H9 (cell line): Measurements from ENCODE around the gene GP1BB. TPM values are rescaled to one million over a fixed set of nuclear protein-coding genes. Genes with fewer than 3 reads are reported as not detected.
A peak's percentile ranks its signal among the peaks of the same experiment; 100 is the strongest.

ENCODE experiments used
- DNase-seq: peaks from one replicate; pipeline ENCODE4 v3.0.0-alpha.2; 2017
- H2AFZ ChIP-seq: one replicate; pipeline ENCODE4 v1.6.1; 2013; ENCODE audit warnings: mild to moderate bottlenecking, low read length, control low read depth, moderate library complexity
- H2AK5ac ChIP-seq: 2 replicates; pipeline ENCODE4 v1.6.1; 2013; ENCODE audit warnings: low read length, control low read depth, mixed read lengths; ENCODE audit not compliant: insufficient read length
- H2BK120ac ChIP-seq: one replicate; pipeline ENCODE4 v1.6.1; 2013; ENCODE audit warnings: low read depth, mild to moderate bottlenecking, low read length, control low read depth, inconsistent platforms; ENCODE audit not compliant: poor library complexity, severe bottlenecking
- H2BK12ac ChIP-seq: 2 replicates; pipeline ENCODE4 v1.6.1; 2013; ENCODE audit warnings: low read length, control low read depth, mixed read lengths, low read depth; ENCODE audit not compliant: insufficient read length
- H2BK15ac ChIP-seq: 2 replicates; pipeline ENCODE4 v1.6.1; 2013; ENCODE audit warnings: low read depth, low read length, control low read depth
- H2BK20ac ChIP-seq: one replicate; pipeline ENCODE4 v1.6.1; 2013; ENCODE audit warnings: low read depth, mild to moderate bottlenecking, low read length, control low read depth, inconsistent platforms; ENCODE audit not compliant: poor library complexity, severe bottlenecking
- H2BK5ac ChIP-seq: 2 replicates; pipeline ENCODE4 v1.6.1; 2013; ENCODE audit warnings: low read length, control low read depth, mixed read lengths; ENCODE audit not compliant: insufficient read length
- H3K14ac ChIP-seq: 2 replicates; pipeline ENCODE4 v1.6.1; 2013; ENCODE audit warnings: low read length, control low read depth; ENCODE audit not compliant: insufficient read depth
- H3K18ac ChIP-seq: 2 replicates; pipeline ENCODE4 v1.6.1; 2013; ENCODE audit warnings: low read depth, mild to moderate bottlenecking, mixed read lengths, low read length, control low read depth; ENCODE audit not compliant: insufficient read length
- H3K23ac ChIP-seq: 2 replicates; pipeline ENCODE4 v1.6.1; 2013; ENCODE audit warnings: low read length, control low read depth, mixed read lengths, low read depth; ENCODE audit not compliant: insufficient read length
- H3K23me2 ChIP-seq: 2 replicates; pipeline ENCODE4 v1.6.1; 2013; ENCODE audit warnings: low read depth, mild to moderate bottlenecking, mixed read lengths, low read length, control low read depth; ENCODE audit not compliant: insufficient read length, poor library complexity, severe bottlenecking
- H3K27ac ChIP-seq: 2 replicates; pipeline ENCODE4 v1.5.1; 2013; ENCODE audit warnings: low read length, control low read depth, mixed read lengths, low read depth; ENCODE audit not compliant: insufficient read length
- H3K27me3 ChIP-seq: 2 replicates; pipeline ENCODE4 v1.6.1; 2013; ENCODE audit warnings: low read length, control low read depth, inconsistent platforms; ENCODE audit not compliant: insufficient read depth
- H3K4ac ChIP-seq: 2 replicates; pipeline ENCODE4 v1.6.1; 2013; ENCODE audit warnings: low read depth, mild to moderate bottlenecking, control low read depth, inconsistent platforms, low read length, moderate library complexity
- H3K4me1 ChIP-seq: 2 replicates; pipeline ENCODE4 v1.6.1; 2013; ENCODE audit warnings: low read length, control low read depth, inconsistent platforms; ENCODE audit not compliant: insufficient read depth
- H3K4me2 ChIP-seq: 2 replicates; pipeline ENCODE4 v1.6.1; 2013; ENCODE audit warnings: low read length, control low read depth, mixed read lengths; ENCODE audit not compliant: insufficient read length, insufficient read depth
- H3K56ac ChIP-seq: 2 replicates; pipeline ENCODE4 v1.6.1; 2013; ENCODE audit warnings: low read depth, mild to moderate bottlenecking, mixed read lengths, low read length, control low read depth; ENCODE audit not compliant: insufficient read length
- H3K79me1 ChIP-seq: 2 replicates; pipeline ENCODE4 v1.6.1; 2013; ENCODE audit warnings: low read depth, mild to moderate bottlenecking, moderate library complexity, low read length, control low read depth, inconsistent platforms; ENCODE audit not compliant: insufficient read depth, poor library complexity, severe bottlenecking
- H3K79me2 ChIP-seq: 2 replicates; pipeline ENCODE4 v1.6.1; 2013; ENCODE audit warnings: low read length, control low read depth, inconsistent platforms; ENCODE audit not compliant: insufficient read depth
- H3K9ac ChIP-seq: 2 replicates; pipeline ENCODE4 v1.6.1; 2013; ENCODE audit warnings: low read length, control low read depth, mixed read lengths; ENCODE audit not compliant: insufficient read length; ENCODE audit errors: extremely low read depth
- H3K9me3 ChIP-seq: one replicate; pipeline ENCODE4 v1.6.1; 2013; ENCODE audit warnings: low read depth, low read length, inconsistent platforms; ENCODE audit not compliant: control insufficient read depth
- H3T11ph ChIP-seq: one replicate; pipeline ENCODE4 v1.6.1; 2013; ENCODE audit warnings: mild to moderate bottlenecking, low read length, control low read depth, inconsistent platforms
- H4K20me1 ChIP-seq: one replicate; pipeline ENCODE4 v1.6.1; 2013; ENCODE audit not compliant: control insufficient read depth, insufficient read length, insufficient read depth
- H4K5ac ChIP-seq: 2 replicates; pipeline ENCODE4 v1.6.1; 2013; ENCODE audit warnings: low read depth, mild to moderate bottlenecking, mixed read lengths, low read length, control low read depth; ENCODE audit not compliant: insufficient read length
- H4K8ac ChIP-seq: replicated peaks from 2 replicates; pipeline ENCODE4 v1.6.1; 2013; ENCODE audit warnings: low read length, control low read depth, mixed read lengths, low read depth; ENCODE audit not compliant: insufficient read length
- H4K91ac ChIP-seq: 2 replicates; pipeline ENCODE4 v1.6.1; 2013; ENCODE audit warnings: low read depth, mild to moderate bottlenecking, moderate library complexity, mixed read lengths, low read length, control low read depth; ENCODE audit not compliant: insufficient read length
- H3K27ac Mint-ChIP-seq, 3 experiments: 2 replicates in 2 of 3; 3 replicates in 1 of 3; pipeline ENCODE4 v1.8.0; 2020 to 2021; ENCODE audit warnings: mixed read lengths in 3 of 3, mild to moderate bottlenecking in 1 of 3, moderate library complexity in 1 of 3
- H3K27me3 Mint-ChIP-seq: 2 replicates; pipeline ENCODE4 v1.8.0; 2021; ENCODE audit warnings: low read depth, mild to moderate bottlenecking, moderate library complexity, mixed read lengths
- H3K36me3 Mint-ChIP-seq, 3 experiments: 2 replicates in 2 of 3; 3 replicates in 1 of 3; pipeline ENCODE4 v1.8.0; 2020 to 2021; ENCODE audit warnings: low read depth in 3 of 3, mixed read lengths in 3 of 3; ENCODE audit not compliant: insufficient read depth in 1 of 3
- H3K4me1 Mint-ChIP-seq, 2 experiments: 2 replicates each; pipeline ENCODE4 v1.8.0; 2020; ENCODE audit warnings: mixed read lengths in 2 of 2
- H3K4me3 Mint-ChIP-seq, 2 experiments: 2 replicates in 1 of 2; 3 replicates in 1 of 2; pipeline ENCODE4 v1.8.0; 2020 to 2021; ENCODE audit warnings: mild to moderate bottlenecking in 2 of 2, mixed read lengths in 2 of 2, moderate library complexity in 1 of 2
- H3K9me3 Mint-ChIP-seq, 2 experiments: 2 replicates in 1 of 2; 3 replicates in 1 of 2; pipeline ENCODE4 v1.8.0; 2020; ENCODE audit warnings: mild to moderate bottlenecking in 2 of 2, mixed read lengths in 2 of 2, moderate library complexity in 1 of 2
- WGBS: extraction: QIAGEN DNeasy Blood & Tissue Kit; methylation state at CpG from one replicate; pipeline ENCODE4 v1.1.7; 2013; ENCODE audit warnings: missing lambda C conversion rate, low lambda C conversion rate, mixed read lengths; ENCODE audit not compliant: insufficient read length; ENCODE audit errors: extremely low coverage; 5-methylcytosine and 5-hydroxymethylcytosine counted together
- total RNA-seq: library from RNA; stranded (reverse); gene quantifications from 2 replicates; pipeline ENCODE4 v1.2.1, GENCODE V29; 2021
- TF ChIP-seq, protein P1 (sequence below): fragments of 200-600 bp; sonication (generic); conservative IDR thresholded peaks from 3 replicates; pipeline ENCODE4 v1.8.0; 2021; ENCODE audit warnings: antibody characterized with exemption, mild to moderate bottlenecking

Gene GP1BB
- total RNA-seq, 1 experiment from 2014 or later, result 3.4 TPM

DNA sequence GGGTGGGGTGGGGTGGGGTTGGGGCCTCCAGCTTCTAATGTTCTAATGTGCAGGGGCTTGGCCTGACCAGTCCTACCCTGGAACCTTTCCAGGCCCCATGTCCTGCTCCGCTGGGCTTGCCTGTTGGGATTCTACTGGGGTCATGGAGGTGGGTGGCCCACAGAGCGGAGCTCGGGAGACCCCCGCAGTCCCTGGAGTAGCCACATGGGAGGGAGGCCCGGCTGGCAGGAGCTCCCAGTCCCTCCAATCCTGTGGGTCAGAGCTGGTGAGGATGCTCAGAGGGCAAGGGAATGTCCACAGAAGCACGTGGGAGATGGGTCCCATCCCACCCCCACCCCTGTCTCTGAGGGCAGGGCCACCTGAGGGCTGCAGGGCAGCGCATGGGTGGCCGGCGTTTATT lies 6.2 kb upstream of the GP1BB start:
- peaks cover 7 to 18% (median 12%) of the 10 kb centered on the region in 3 experiments; a peak in 6 of 7 replicates for H3K36me3 Mint-ChIP-seq
- H3T11ph ChIP-seq, result no peak overlapping the region
- H2BK120ac ChIP-seq, result no peak overlapping the region
- H3K27me3 Mint-ChIP-seq, result peaks cover 79% of the 10 kb centered on the region
- H3K23me2 ChIP-seq, result peaks cover 10% of the 10 kb centered on the region
- peaks cover 6 to 8% of the 10 kb centered on the region in 2 experiments; a peak in 3 of 5 replicates for H3K9me3 Mint-ChIP-seq
- H3K9ac ChIP-seq, result no peak overlapping the region
- H2AK5ac ChIP-seq, result no peak overlapping the region
- no peaks in the 10 kb centered on the region for H3K79me1 ChIP-seq
- H2BK20ac ChIP-seq, result no peak overlapping the region
- H2BK5ac ChIP-seq, result no peak overlapping the region
- H3K27me3 ChIP-seq, result peaks cover 30% of the 10 kb centered on the region; the same call in 1 of the 2 replicates
- H3K4me2 ChIP-seq, result no peak overlapping the region
- peaks cover 2% of the 10 kb centered on the region; the same call in 1 of the 2 replicates for H3K4me1 ChIP-seq
- H3K27ac ChIP-seq, result no peak overlapping the region
- H4K20me1 ChIP-seq, result peaks cover 2% of the 10 kb centered on the region
- 0 out of 5 replicates have a peak overlapping the region, but pooled peaks of 1 of the 2 experiments have one; percentile 38 for H3K4me3 Mint-ChIP-seq
- H3K23ac ChIP-seq, result no peak overlapping the region
- H2BK15ac ChIP-seq, result no peak overlapping the region
- H4K5ac ChIP-seq, result no peak overlapping the region
- no peak overlapping the region for H3K56ac ChIP-seq
- H3K4me1 Mint-ChIP-seq, result peaks cover 13 to 27% of the 10 kb centered on the region in 2 experiments
- no peak overlapping the region for H4K91ac ChIP-seq
- H3K79me2 ChIP-seq, result no peaks in the 10 kb centered on the region
- H3K27ac Mint-ChIP-seq, result no peak overlapping the region
- H3K4ac ChIP-seq, result no peak overlapping the region
- no peak overlapping the region for H2BK12ac ChIP-seq
- no peak overlapping the region for H2AFZ ChIP-seq
- no peak for DNase-seq
- TF ChIP-seq, protein P1, sequence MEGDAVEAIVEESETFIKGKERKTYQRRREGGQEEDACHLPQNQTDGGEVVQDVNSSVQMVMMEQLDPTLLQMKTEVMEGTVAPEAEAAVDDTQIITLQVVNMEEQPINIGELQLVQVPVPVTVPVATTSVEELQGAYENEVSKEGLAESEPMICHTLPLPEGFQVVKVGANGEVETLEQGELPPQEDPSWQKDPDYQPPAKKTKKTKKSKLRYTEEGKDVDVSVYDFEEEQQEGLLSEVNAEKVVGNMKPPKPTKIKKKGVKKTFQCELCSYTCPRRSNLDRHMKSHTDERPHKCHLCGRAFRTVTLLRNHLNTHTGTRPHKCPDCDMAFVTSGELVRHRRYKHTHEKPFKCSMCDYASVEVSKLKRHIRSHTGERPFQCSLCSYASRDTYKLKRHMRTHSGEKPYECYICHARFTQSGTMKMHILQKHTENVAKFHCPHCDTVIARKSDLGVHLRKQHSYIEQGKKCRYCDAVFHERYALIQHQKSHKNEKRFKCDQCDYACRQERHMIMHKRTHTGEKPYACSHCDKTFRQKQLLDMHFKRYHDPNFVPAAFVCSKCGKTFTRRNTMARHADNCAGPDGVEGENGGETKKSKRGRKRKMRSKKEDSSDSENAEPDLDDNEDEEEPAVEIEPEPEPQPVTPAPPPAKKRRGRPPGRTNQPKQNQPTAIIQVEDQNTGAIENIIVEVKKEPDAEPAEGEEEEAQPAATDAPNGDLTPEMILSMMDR, result no peak
- no peaks in the 10 kb centered on the region for H3K9me3 ChIP-seq
- H3K18ac ChIP-seq, result no peak overlapping the region
- no peak overlapping the region for H4K8ac ChIP-seq
- H3K14ac ChIP-seq, result no peak overlapping the region
- no CpG with 5 or more reads among the region's 9 CpGs for WGBS
